Measurements from ENCODE around the gene MITF.
"Not testable (repeated sequence)": the region's sequence is repeated elsewhere in the genome, so short reads cannot be mapped to it uniquely, and the experiment has no call there.

MITF gene

DNA sequence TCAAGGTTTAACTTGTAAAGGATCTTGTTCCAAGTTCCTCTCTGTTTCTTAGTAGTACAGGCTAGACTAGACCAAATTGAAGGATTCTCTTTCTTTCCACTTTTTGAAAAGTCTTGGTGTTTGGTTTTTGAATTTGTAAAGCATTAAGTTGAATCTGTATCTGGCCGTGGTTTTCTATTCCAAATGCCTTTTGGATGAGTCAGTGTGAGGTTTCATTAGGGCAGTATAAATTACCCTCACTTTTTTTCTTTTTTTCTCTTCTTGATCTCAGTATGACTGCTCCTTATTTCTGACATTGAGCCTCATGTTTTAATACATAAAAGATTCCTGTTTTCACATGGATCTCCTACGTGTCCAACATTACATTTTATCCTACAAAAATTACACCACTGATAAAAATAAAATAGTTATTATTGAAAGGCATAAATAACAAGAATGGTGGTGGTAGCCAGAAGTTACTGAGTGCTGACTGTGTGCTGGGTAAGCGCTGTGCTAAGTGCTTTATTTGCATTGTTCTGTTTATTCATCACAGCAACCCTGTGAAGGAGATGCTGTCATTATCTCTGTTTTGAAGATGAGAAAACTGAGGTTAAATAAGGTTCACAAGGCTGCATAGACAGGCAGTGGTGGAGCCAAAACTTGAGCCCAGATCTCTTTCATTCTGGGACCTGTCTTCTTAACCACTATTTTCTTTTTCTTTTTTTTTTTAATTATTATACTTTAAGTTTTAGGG is 48.3 kb downstream of the MITF start:
- peak; percentile 36 for DNase-seq (ENCODE audit: low spot score)

- DNase-seq (ENCODE audit: low spot score), result no peak
Measured at GRCh38 chr3:69791106-69791505, 51.8 kb downstream of the MITF start.

DNA sequence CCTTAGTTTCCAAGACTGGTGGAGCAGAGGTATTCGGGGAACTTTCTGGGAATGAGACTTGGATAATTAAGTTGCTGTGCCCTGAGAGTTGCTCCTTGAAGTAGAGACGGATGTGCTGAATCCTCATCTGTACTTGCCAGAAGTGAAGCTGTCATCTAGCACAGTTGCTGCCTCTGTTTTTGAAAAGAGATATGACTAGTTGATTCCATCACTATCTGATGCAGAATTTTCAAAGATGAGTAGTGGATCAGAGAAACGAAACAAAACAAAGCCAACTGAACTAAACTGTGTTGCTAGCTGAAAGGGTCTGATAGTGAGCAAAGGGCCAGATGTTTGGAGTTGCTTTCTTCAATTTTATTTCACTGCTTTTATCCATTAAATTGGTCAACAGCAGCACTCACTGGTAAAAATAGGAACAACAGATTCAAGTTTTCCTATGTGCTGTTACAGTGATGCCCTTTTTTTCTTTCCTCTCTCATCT is 52.7 kb downstream of the MITF start:
- DNase-seq (ENCODE audit: low spot score), result peak; percentile 23

DNA sequence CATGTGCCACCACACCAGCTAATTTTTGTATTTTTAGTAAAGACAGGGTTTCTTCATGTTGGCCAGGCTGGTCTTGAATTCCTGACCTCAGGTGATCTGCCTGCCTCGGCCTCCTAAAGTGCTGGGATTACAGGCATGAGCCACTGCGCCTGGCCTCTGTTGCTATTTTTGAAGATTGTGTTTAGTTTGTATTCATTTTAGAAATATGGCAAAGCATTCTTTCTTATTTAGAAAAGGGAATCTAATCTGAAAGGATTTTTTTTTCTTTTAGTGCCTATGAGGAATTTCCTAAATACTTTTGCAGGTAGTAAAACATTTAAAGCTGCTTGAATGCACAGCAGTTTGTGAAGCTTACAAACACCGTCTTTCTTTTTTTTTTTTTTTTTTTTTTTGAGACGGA is 56.9 kb downstream of the MITF start:
- DNase-seq (ENCODE audit: low spot score), result not testable (repeated sequence)

DNA sequence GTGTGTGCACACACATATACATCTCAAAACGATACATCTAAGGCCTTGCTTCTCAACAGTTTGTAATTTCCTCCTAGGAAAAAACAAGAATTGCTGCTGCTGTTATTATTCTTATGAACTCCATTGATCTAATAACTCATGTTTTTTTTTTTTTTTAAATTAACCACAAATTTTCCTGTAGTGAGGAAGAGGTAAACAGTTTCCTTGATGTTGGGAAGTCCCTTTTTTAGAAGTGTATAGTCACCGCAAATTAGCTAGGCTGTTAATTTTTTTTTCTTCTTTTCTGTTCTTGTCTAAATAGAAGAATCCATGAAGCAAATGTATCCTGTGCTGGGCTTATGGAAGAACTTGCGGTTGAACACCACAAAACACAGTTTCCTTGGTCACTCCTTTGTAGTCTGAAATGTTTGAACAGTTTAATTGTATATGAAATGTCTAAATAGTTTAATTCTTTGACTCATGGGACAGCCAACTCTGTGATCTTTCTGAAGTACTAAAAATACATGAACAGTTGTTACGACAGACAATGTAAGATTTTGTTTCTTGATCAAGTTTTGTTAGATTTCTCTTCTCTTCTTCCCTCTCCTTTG is 64.5 kb downstream of the MITF start:
- no peak for DNase-seq (ENCODE audit: low spot score)

DNA sequence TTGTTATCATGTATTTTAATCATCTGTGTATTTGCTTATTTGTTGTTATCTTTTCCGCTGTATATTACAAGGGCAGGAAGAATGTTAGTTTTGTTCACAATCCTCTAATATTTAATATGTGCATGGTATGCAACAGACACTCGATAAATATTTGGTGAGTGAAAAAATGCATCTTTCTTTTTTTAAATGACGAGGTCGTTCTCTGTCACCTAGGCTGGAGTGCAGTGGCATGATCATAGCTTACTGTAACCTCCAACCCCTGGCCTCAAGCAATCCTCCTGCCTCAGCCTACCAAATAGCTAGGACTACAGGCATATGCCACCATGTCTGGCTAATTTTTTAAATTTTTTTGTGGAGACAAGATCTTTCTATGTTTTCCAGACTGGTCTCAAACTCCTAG is 66.2 kb downstream of the MITF start:
- DNase-seq (ENCODE audit: low spot score), result no peak

DNA sequence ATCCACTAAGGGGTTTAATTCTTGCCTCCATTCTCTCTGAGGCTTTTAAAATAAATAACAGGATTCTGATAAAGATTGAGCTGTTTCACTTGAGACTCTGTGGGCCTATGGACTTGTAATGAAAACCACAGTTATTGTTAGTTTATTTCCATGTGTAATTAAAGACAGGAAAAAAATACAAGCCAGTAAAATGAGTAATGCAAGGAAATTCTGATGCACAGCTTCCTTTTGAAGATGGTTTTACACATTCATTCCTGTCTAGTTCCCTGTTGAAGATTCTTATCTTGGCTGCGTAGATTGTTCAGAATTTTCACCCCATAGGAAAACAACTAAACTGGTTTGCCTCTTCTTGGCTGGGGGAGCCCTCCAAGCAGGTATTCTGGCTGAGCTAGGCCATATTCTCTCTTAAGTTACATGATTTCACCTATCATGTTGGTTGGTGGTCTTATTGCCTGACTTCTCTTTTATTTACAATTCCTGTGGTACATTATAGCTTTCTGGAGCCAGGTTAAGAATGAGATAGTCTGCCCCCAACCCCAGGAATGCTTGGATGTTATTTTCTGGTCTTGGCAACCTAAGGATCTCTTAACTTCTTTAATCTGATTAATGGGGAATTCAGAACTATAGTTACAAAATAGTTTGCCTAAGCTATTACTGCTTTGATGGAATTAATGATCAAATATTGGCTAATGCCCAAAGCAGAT is 67.6 kb downstream of the MITF start:
- no peak for DNase-seq (ENCODE audit: low spot score)

DNA sequence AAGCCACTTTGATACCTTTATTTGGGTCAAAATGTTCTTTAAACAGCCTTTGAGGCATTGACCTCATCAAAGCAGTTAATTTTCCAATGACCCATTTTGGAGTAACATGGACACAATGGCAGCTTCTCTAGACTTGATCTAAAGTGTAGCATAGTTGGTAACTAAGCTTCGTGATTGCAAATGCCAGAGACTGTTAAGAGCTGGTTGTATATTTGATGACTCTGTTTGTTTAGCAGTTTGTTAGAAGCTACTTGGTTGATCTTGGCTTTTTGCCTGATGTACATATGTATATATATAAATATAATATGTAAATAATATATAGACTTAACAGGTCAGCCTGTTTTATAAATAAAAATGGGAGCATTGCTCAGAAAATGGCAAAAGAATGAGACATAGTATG is 68.4 kb downstream of the MITF start:
- no peak for DNase-seq (ENCODE audit: low spot score)

DNA sequence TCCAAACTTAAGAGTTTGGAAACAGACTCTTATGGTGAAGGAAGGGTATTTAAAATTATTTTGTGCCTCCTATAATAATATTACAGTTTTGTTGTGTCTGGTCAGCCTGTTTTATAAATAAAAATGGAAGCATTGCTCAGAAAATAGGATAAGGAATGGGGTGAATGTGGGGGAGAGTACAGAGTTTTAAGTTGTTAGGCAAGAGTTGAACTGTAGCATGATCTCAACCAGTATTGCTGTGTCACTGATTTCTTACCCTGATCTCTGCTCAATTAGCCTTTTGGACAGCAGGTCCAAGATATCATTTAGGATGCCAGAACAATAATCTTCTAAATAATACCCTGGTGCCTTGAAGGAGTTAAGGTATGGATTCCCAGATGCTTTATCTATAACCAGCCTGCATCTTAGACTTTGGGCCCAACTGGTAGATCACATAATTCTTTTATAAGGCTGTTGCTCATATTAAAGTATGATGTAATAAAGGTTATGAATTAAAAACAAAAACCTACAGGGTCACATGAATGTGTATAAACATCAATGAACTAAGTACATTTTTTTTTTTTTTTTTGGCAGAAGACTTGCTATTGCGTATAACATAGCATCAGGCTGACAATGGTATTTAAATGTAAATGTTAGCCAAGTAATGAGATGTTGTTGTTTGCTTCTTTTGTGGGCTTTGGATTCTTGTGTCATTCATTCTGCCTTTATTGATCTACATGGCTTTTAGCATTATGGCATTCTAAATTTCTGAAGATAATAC is 70.0 kb downstream of the MITF start:
- DNase-seq (ENCODE audit: low spot score), result no peak

DNA sequence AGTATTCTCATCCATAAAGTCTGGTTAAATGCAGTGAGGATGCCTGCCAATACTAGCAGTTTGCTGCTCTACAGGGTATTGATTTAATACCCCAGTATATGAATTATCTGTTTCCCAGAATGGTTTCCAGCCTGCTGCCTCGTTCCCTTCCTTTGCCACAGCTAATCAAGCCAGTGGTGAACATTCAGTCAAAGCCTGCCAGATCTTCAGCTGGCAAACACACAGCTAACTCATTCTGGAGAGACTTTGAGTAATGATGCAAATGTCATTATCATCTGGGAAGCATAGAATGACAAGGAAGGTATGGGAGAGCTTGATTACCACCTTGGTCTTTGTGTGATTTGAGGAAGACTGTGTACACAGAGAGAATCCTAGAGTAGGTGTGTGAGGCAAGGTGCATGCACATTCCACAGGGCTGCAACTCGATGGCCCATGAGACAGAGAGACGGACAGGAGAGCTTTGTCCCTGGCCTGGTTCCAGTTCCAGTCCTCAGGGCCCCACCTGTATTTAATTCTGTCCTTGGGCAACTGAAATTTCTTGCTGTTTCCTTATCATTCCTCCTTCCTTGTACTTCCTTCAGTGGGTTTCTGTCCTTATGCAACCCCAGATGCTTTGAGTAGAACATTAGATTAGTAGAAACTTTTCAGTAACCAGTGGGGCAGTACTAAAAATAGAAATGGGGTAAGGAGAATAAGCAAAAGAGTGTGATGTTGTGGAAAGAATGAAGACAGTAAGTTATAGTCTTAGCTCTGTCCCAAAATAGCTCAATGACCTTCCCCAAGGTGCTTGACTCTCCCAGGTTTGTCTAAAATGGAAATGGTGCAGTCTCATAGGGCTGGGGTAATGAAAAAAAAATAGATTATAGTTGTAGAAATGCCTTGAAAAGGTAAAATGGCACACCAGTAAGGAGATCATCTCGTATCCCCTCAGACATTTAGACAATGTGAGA is 72.5 kb downstream of the MITF start:
- DNase-seq (ENCODE audit: low spot score), result no peak

GRCh38 chr3:69815970-69816369 is 76.7 kb downstream of the MITF start:
- no peak for DNase-seq (ENCODE audit: low spot score)

GRCh38 chr3:69817988-69818387 is 78.7 kb downstream of the MITF start:
- no peak for DNase-seq (ENCODE audit: low spot score)

DNA sequence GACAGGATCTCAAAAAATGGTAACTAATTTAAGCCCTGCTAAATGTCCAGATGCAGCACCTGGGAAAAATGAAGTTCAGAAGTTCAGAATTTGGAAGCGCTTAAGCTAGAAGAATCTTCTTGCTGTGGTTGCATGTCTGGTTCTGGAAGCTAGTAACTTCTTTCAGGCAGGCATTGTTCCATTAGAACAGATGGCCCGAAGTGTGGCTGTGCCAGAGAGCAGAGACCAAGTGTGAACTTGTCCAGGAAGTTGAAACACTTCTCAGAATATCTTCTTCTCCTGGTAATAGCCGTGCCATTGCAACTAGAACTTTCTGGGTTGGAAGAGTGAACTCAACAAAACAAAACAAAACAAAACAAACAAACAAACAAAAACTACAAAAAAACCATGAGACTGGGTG is 80.0 kb downstream of the MITF start:
- no peak for DNase-seq (ENCODE audit: low spot score)

GRCh38 chr3:69821133-69821532 is 81.9 kb downstream of the MITF start:
- DNase-seq (ENCODE audit: low spot score), result no peak

DNA sequence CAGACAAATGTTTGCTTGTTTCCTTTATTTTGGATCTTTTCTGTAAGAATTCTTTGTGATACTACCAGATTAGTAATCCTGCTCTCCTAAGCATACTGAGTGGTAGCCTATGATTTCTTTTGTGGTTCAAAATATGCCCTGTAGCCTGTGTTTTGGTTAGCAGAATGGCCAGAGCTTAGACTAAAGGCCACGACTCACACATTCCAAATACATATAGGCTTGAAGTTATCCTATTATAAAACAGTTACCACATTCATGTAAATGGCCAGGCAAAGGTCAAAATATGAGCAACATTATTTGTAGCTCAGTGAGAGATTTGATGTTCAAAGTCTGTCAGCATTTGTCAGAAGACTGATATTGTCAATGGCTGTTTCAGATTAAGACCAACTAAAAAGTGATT is 84.5 kb downstream of the MITF start:
- DNase-seq (ENCODE audit: low spot score), result no peak

DNA sequence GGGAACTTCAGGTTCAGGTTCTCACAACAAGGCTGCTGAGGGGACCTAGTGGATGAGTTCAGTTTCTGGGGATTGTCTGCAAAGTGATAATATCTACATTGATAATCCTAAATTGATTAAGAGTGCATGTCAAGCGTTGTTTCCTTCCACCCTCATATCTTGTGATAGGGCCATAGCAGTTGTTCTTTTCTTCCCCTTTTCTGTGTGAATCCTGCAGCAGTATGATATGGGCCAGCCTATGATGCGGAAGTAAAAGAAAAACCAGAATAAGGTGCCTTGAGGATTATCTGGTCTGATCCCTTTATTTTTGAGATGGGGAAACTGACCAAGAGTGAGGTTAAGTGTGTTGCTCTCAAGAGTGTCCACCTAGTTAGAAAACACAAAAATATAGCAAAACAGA is 86.2 kb downstream of the MITF start:
- DNase-seq (ENCODE audit: low spot score), result no peak

DNA sequence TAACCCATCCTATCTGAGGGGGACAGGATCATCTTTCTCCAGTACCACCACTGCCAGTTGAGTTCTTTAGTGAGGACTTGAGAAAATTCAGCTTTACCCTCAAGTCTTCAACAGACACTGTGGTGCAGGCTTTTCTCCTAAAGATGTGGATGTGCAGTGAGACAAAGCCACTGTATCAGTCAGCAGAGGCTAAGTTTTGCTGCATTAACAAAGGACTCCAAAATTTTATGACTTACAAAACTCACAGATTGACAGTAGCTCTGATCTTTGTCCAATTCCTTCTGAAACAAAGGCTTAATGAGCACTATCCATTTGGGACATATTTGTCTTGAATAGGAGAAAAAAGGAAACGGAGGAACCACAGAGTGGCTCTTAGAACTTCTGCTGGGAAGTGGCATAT is 87.9 kb downstream of the MITF start:
- no peak for DNase-seq (ENCODE audit: low spot score)

GRCh38 chr3:69828817-69829216 is 89.6 kb downstream of the MITF start:
- no peak for DNase-seq (ENCODE audit: low spot score)

DNA sequence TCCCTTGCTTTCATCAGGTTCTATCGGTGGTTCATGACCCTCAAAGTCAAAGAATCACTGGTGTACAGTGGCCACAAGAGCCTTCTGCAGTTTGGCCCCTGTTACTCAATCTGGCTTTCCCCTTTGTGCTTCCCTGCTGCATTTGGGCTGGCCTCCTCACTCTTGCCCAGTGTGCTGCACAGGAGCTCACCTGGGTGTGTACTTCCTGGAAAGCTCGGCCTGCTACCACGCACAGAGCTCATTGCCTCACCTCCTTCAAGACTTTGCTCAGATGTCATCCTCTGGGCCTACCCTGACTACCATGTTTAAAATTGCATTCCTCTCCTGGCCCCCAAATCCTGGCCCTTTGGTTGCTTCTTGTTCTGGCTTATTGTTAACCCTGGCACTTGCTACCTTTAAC is 90.9 kb downstream of the MITF start:
- DNase-seq (ENCODE audit: low spot score), result no peak

- no peak for DNase-seq (ENCODE audit: low spot score)
Measured at GRCh38 chr3:69831737-69832136, 92.5 kb downstream of the MITF start.

DNA sequence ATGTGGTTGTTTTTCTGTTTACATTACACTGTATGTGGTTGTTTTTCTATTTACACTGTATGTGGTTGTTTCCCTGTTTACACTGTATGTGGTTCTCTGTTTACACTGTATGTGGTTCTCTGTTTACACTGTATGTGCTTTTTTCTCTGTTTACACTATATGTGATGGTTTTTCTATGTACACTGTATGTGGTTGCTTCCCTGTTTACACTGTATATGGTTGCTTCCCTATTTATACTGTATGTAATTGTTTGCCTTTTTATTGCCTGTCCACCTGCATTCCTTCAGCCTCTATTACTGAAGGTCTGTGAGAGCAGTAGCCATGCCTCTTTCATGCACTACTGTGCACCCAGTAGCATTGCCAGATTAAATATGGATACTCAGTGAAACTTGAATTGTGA is 94.3 kb downstream of the MITF start:
- no peak for DNase-seq (ENCODE audit: low spot score)
